ENCODE data around the gene APBA2.

APBA2 gene

GRCh38 chr15:28962851-28963710 is 77.3 kb downstream of the APBA2 start:
- DNase-seq = no peak

GRCh38 chr15:28963711-28964081 is 77.9 kb downstream of the APBA2 start:
- no peak for DNase-seq

- no peak for DNase-seq
These were observed 78.3 kb downstream of the APBA2 start for GRCh38 chr15:28964098-28964497.

GRCh38 chr15:28967066-28967465 is 81.3 kb downstream of the APBA2 start:
- no peak for DNase-seq

GRCh38 chr15:28967990-28968389 is 82.2 kb downstream of the APBA2 start:
- DNase-seq = no peak

- DNase-seq = no peak
These were observed 83.8 kb downstream of the APBA2 start for GRCh38 chr15:28969511-28970085.

- no peak for DNase-seq
These were observed 88.4 kb downstream of the APBA2 start for GRCh38 chr15:28974142-28974541.

GRCh38 chr15:28975766-28976179 is 90.0 kb downstream of the APBA2 start:
- peak; percentile 37 to 62 for DNase-seq

- DNase-seq = peak; percentile 59 to 87
These were observed 91.7 kb downstream of the APBA2 start for GRCh38 chr15:28977377-28978010.

- no peak for DNase-seq
These were observed 92.2 kb downstream of the APBA2 start for GRCh38 chr15:28978011-28978378.

GRCh38 chr15:28978661-28979060 is 92.9 kb downstream of the APBA2 start:
- no peak for DNase-seq

- DNase-seq = no peak
These were observed 93.6 kb downstream of the APBA2 start for GRCh38 chr15:28979208-28979841.

- no peak for DNase-seq
These were observed 95.1 kb downstream of the APBA2 start for GRCh38 chr15:28980709-28981350.

GRCh38 chr15:28981351-28981720 is 95.6 kb downstream of the APBA2 start:
- no peak for DNase-seq

- DNase-seq = no peak
These were observed 96.1 kb downstream of the APBA2 start for GRCh38 chr15:28981921-28982320.

- DNase-seq = no peak
These were observed 97.1 kb downstream of the APBA2 start for GRCh38 chr15:28982886-28983285.

GRCh38 chr15:28983432-28984311 is 97.9 kb downstream of the APBA2 start:
- DNase-seq = no peak

GRCh38 chr15:28984421-28985315 is 98.9 kb downstream of the APBA2 start:
- DNase-seq = no peak

GRCh38 chr15:28985316-28985645 is 99.5 kb downstream of the APBA2 start:
- DNase-seq = no peak

- no peak for DNase-seq
These were observed 99.9 kb downstream of the APBA2 start for GRCh38 chr15:28985691-28986090.

GRCh38 chr15:28986108-28986507 is 100.3 kb downstream of the APBA2 start:
- DNase-seq = no peak

Measured in inflammatory macrophage treated with lipopolysaccharide for 1 hour (primary cell).